ENCODE data around the gene NAALADL1.

DNA sequence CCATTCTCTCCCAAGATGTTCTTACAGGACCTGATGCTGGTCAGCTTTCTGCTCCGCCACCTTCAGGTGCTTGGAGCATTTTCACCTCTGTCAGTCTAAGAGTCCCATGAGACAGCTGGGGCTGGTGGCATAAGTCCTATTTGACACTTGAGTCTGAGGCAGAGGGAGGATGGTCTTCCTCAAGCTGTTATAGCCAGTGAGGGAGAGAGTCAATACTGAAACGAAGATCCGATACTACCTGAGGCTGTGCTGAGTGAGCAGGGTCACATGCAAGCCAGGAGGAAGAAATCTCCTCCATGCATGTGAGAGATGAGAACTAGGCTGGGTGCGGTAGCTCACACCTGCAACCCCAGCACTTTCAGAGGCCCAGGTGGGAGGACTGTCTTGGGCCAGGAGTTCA, 31.3 kb upstream of the NAALADL1 start:
- TF ChIP-seq EZH2 (IDR thresholded peaks at IDR 0.05) (no peak), POLR2AphosphoS5 (IDR thresholded peaks at IDR 0.05; ENCODE audit: borderline replicate concordance, low read depth, low read length) (no peak)
